Stimulated activated CD8-positive, alpha-beta memory T cell treated with anti-CD3 and anti-CD28 coated beads, Interleukin-7, amount 100 ng/mL, for 48 hours (primary cell): Measurements from ENCODE around the gene RHOJ.
"Not testable (repeated sequence)": the region's sequence is repeated elsewhere in the genome, so short reads cannot be mapped to it uniquely, and the experiment has no call there.

Source experiments
- DNase-seq, 2 donors: peaks; one replicate each; pipeline ENCODE4 v3.0.0-alpha.2; 2020; ENCODE audit warnings: low read depth in 1 of 2; ENCODE audit errors: extremely low read depth in 1 of 2

The RHOJ gene

GRCh38 chr14:63266106-63266505 lies 61.9 kb downstream of the RHOJ start:
- no peak for DNase-seq

GRCh38 chr14:63267171-63267570 lies 62.9 kb downstream of the RHOJ start:
- DNase-seq = no peak

- no peak for DNase-seq
Measured at GRCh38 chr14:63268771-63269170, 64.5 kb downstream of the RHOJ start.

- DNase-seq = no peak
Measured at GRCh38 chr14:63269561-63270225, 65.5 kb downstream of the RHOJ start.

GRCh38 chr14:63273129-63273528 lies 68.9 kb downstream of the RHOJ start:
- no peak for DNase-seq

- no peak for DNase-seq
Measured at GRCh38 chr14:63273717-63274655, 69.7 kb downstream of the RHOJ start.

- DNase-seq = no peak
Measured at GRCh38 chr14:63275611-63276010, 71.4 kb downstream of the RHOJ start.

GRCh38 chr14:63276016-63276415 lies 71.8 kb downstream of the RHOJ start:
- DNase-seq = no peak

- DNase-seq = no peak
Measured at GRCh38 chr14:63276492-63277342, 72.5 kb downstream of the RHOJ start.

GRCh38 chr14:63277591-63278183 lies 73.4 kb downstream of the RHOJ start:
- no peak for DNase-seq

- DNase-seq = not testable (repeated sequence)
Measured at GRCh38 chr14:63279933-63280332, 75.7 kb downstream of the RHOJ start.

- DNase-seq = no peak
Measured at GRCh38 chr14:63282997-63283883, 79.0 kb downstream of the RHOJ start.

- no peak for DNase-seq
Measured at GRCh38 chr14:63283884-63284248, 79.6 kb downstream of the RHOJ start.

- DNase-seq = no peak
Measured at GRCh38 chr14:63286071-63286470, 81.8 kb downstream of the RHOJ start.

- DNase-seq = no peak
Measured at GRCh38 chr14:63287666-63288483, 83.6 kb downstream of the RHOJ start.

GRCh38 chr14:63288853-63289252 lies 84.6 kb downstream of the RHOJ start:
- no peak for DNase-seq

GRCh38 chr14:63290741-63291430 lies 86.6 kb downstream of the RHOJ start:
- DNase-seq = no peak

GRCh38 chr14:63292805-63293204 lies 88.6 kb downstream of the RHOJ start:
- DNase-seq = no peak
